OCI-LY3 (cell line): ENCODE measurements around the gene FAM169A.

Source experiments
- CTCF ChIP-seq: fragments of 200-600, 300-600 bp; sonication (generic); IDR thresholded peaks from 2 replicates; pipeline ENCODE4 v1.5.1; 2014; ENCODE audit warnings: antibody characterized with exemption, low read length, low read depth
- EZH2phosphoT487 ChIP-seq: fragments of 200-600 bp; shearing (Covaris generic); IDR thresholded peaks from 2 replicates; pipeline ENCODE4 v1.6.1; 2018; ENCODE audit warnings: antibody characterized with exemption, mixed run types, low read depth

DNA sequence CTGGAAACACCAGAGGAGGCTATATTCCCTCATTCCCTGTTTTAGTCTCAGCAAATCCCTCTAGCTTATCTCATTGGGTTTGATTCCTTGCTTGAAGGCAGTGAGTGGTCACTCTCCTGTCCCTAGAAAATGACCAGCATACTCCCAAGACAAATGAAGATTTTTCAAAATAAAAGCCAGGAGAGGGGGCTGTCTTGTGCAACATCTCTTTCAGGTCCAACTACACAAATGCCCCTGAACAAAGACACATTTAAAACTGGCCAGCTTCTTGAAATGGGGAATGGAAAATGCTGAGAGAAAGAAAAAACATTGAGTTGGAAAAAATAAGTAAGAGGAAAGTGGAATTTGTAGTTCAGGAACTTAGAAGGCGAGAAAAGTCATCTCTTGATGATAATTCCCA, 49.3 kb upstream of the FAM169A start:
- no peak for TF ChIP-seq CTCF
- no peak for TF ChIP-seq EZH2phosphoT487
